Heart left ventricle (tissue), 16 donors: ENCODE measurements around the gene KCTD15. TPM values are rescaled to one million over a fixed set of nuclear protein-coding genes. Genes with fewer than 3 reads are reported as not detected.

Experiments
- ATAC-seq, 4 donors: fragments of 200-7000 bp; cut with Tn5 transposase; one replicate each; pipeline ENCODE4 v1.9.1; 2020 to 2022; ENCODE audit warnings: moderate library complexity in 4 of 4, mild to moderate bottlenecking in 3 of 4, moderate number of reproducible peaks in 1 of 4
- DNase-seq, 5 donors: peaks; one replicate each; pipeline ENCODE4 v3.0.0-alpha.2; 2020
- H3K27ac ChIP-seq, 12 donors: fragments of 200-600 bp; sonication (generic) in 4 of 12; one replicate each; pipeline versions ENCODE4 v1.5.0 to v1.8.0; 2016 to 2022; ENCODE audit warnings: mild to moderate bottlenecking in 2 of 12
- H3K27me3 ChIP-seq, 9 donors: fragments of 200-600 bp; sonication (generic) in 2 of 9; one replicate each; pipeline versions ENCODE4 v1.5.1 to v1.8.0; 2016 to 2022; ENCODE audit warnings: mild to moderate bottlenecking in 3 of 9
- H3K36me3 ChIP-seq, 9 donors: fragments of 200-600 bp; sonication (generic) in 2 of 9; one replicate each; pipeline versions ENCODE4 v1.5.0 to v1.8.0; 2018 to 2022; ENCODE audit warnings: mild to moderate bottlenecking in 2 of 9
- H3K4me1 ChIP-seq, 12 donors: fragments of 200-600 bp; sonication (generic) in 4 of 12; one replicate each; pipeline versions ENCODE4 v1.5.0 to v1.8.0; 2016 to 2022; ENCODE audit warnings: mild to moderate bottlenecking in 3 of 12
- H3K4me3 ChIP-seq, 12 donors: fragments of 200-600 bp; sonication (generic) in 4 of 12; one replicate each; pipeline versions ENCODE4 v1.5.0 to v1.8.0; 2017 to 2022; ENCODE audit warnings: mild to moderate bottlenecking in 9 of 12, moderate library complexity in 4 of 12
- H3K9me3 ChIP-seq, 12 donors: fragments of 200-600 bp; sonication (generic) in 4 of 12; one replicate each; pipeline versions ENCODE4 v1.5.0 to v1.8.0; 2016 to 2022; ENCODE audit warnings: mild to moderate bottlenecking in 1 of 12
- POLR2A ChIP-seq, 2 donors: fragments of 450-650 bp; IDR thresholded peaks; one replicate each; pipeline ENCODE4 v1.6.1; 2017; ENCODE audit warnings: antibody characterized with exemption in 2 of 2, mild to moderate bottlenecking in 2 of 2, moderate library complexity in 2 of 2
- WGBS, 4 donors: extraction: QIAGEN DNeasy Blood & Tissue Kit in 2 of 4; methylation state at CpG; one replicate each; pipeline versions ENCODE4 v1.1.5 to v1.1.7; 2013 to 2018; 5-methylcytosine and 5-hydroxymethylcytosine counted together
- intact Hi-C, 10 donors: fragments of 100-400 bp; cut with DNase I; formaldehyde crosslinking; loops; one replicate each; pipeline versions ENCODE4 v1.11.1 to v1.14.2; 2022
- polyA plus RNA-seq, 2 donors: library from polyadenylated mRNA; stranded (reverse); fragments of 200-250 nt; gene quantifications; one replicate each; pipeline ENCODE4 v1.2.3, GENCODE V29; 2013
- total RNA-seq, 9 donors: library from RNA; depleted of rRNA in 2 of 9; stranded (reverse); fragments of >200 nt in 2 of 9; fragmentation: NEBNext Ultra II Directional in 3 of 9; extraction: Animal tissue kit (Norgen Biotek cat#: 25700) in 3 of 9; gene quantifications; one replicate each; pipeline versions ENCODE4 v1.1.0 to v1.2.4, GENCODE V29; 2016 to 2023
- TF ChIP-seq, protein P1 (sequence below), 12 donors: fragments of 200-600 bp; sonication (generic) in 4 of 12; IDR thresholded peaks; one replicate each; pipeline versions ENCODE4 v1.5.0 to v1.8.0; 2018 to 2022; ENCODE audit warnings: antibody characterized with exemption in 12 of 12, mild to moderate bottlenecking in 5 of 12
- donor health status: ischemic (EF 13 %, LVEDD 7.1; RV severe dilation, severe dysfunction).
- donor health status: healthy with polysubstance abuse.
- donor health status: DM: no; HTN: yes; CAD: no.
- donor health status: DM: no; HTN: no; CAD: no.
- donor health status: ischemic (EF 25% LVEDD 6.9; RV normal size, moderate dysfunction).
- donor health status: ischemic (EF 25% LVEDD 5.7; RV mildly dilated, moderate dysfunction).
- donor health status: healthy.
- donor health status: DM: yes; HTN: yes; CAD: no.
- donor health status: ischemic (EF 35%, LVEDD 5.7; RV mildly dilated, moderate dysfunction).
- donor health status: nonischemic (EF 11% LVEDD 7.7; RV severe dilation, severe dysfunction).
- donor health status: DM: yes; HTN: yes; CAD: no.
- donor health status: PGD.
- donor health status: ischemic (EF 29% LVEDD 5.4; RV normal size, mild dysfunction).
- donor health status: nonischemic (EF 23%, LVEDD 6.1; RV moderate dilation, normal function).

Gene KCTD15
- total and polyA plus RNA-seq, 11 donors: 5.4 to 36.9 (median 9.8) TPM

GRCh38 chr19:33749016-33749415 lies 47.7 kb upstream of the KCTD15 start:
- Histone ChIP-seq H3K4me1 (no peaks in the 10 kb centered on the region), H3K27ac (no peak overlapping the region), H3K27me3 (peaks cover 0 to 44% (median 0%) of the 10 kb centered on the region in 9 donors), H3K9me3 (no peaks in the 10 kb centered on the region), H3K36me3 (no peaks in the 10 kb centered on the region), H3K4me3 (no peak overlapping the region)
- 62 to 80% (median 70%) methylated on average over 3 of the region's 3 CpGs for WGBS, 4 donors
- ATAC-seq: no peak
- no peak for TF ChIP-seq POLR2A (IDR thresholded peaks at IDR 0.05)
- TF ChIP-seq, protein P1, sequence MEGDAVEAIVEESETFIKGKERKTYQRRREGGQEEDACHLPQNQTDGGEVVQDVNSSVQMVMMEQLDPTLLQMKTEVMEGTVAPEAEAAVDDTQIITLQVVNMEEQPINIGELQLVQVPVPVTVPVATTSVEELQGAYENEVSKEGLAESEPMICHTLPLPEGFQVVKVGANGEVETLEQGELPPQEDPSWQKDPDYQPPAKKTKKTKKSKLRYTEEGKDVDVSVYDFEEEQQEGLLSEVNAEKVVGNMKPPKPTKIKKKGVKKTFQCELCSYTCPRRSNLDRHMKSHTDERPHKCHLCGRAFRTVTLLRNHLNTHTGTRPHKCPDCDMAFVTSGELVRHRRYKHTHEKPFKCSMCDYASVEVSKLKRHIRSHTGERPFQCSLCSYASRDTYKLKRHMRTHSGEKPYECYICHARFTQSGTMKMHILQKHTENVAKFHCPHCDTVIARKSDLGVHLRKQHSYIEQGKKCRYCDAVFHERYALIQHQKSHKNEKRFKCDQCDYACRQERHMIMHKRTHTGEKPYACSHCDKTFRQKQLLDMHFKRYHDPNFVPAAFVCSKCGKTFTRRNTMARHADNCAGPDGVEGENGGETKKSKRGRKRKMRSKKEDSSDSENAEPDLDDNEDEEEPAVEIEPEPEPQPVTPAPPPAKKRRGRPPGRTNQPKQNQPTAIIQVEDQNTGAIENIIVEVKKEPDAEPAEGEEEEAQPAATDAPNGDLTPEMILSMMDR (IDR thresholded peaks at IDR 0.05): no peak
- DNase-seq: no peak
- intact Hi-C loops: no loop called here

DNA sequence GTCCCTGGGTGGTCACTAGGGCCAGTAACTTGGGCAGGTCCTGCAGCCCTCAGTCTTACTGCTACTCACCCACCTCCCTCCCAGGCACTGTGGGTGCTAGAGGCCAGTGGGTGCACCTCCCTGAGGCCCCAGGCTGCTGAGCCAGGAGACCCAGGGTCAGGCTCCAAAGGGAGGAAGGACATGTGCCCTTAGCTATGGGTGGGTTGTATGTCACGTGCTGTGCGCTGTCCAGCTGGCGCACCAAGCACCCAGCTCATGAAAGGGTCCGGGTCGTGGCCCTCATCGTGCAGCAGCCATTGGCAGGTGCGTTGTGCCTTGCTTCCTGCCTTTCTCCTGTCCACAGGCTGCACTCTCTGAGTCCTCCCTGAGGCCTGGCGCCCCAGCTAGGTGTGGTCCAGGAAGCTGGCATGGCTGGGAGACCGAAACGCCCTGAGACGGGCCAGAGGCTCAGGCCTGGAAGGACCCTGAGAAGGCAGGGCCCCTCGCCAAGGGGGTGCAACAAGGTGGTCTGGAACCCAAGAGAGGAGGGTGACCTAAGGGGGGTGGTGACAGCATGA lies 47.0 kb upstream of the KCTD15 start:
- ATAC-seq (no peak), DNase-seq (no peak)
- intact Hi-C loops: no loop called here
- Histone ChIP-seq H3K4me1 (no peaks in the 10 kb centered on the region), H3K27ac (no peak overlapping the region), H3K9me3 (no peaks in the 10 kb centered on the region), H3K36me3 (no peaks in the 10 kb centered on the region), H3K4me3 (no peak overlapping the region), H3K27me3 (peaks cover 0 to 48% (median 0%) of the 10 kb centered on the region in 9 donors)
- WGBS, 4 donors: 78 to 89% (median 83%) methylated on average over 6 to 12 of the region's 12 CpGs
- TF ChIP-seq, protein P1 (IDR thresholded peaks at IDR 0.05): no peak
- TF ChIP-seq POLR2A (IDR thresholded peaks at IDR 0.05): no peak

DNA sequence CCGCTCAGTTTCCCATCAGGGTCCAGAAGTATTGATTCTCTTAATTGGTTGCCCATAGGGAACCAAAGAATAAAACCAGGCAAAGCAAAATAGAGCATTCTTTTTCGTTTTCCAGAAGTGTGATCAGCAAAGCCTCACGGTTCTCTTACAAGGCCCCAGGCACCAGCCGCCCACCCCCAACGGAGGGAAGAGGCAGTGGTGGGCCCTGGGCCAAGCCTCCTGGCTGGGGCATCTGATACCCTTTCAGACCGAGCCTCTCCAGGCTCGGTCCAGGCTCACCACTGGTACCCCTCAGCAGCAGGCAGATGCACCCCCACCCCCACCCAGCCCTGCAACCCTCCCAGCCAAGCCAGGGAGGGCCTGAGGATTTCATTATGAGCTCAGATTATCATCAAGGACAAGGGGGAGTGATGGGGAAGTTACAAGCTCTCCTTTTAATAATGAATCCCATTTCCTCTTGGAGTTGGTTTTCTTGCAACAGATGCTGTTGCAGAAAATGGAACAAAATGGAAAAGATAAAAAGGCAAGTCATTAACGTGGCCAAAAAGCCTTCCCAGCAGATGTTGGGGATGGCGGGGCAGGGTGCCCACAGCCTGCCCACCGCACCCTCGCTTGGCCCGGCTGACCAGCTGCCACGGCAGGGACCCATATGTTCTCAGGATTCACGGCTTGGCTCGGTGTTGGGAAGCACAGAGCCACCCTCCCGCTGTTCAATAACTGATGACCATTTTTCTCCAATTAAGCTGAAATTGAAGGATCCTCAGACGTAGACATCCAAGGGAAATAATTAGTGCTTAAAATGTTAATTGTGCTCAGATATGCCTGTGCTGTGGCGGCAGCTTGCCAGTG lies 45.9 kb upstream of the KCTD15 start:
- intact Hi-C loops: no loop called here
- TF ChIP-seq POLR2A (IDR thresholded peaks at IDR 0.05): no peak
- TF ChIP-seq, protein P1 (IDR thresholded peaks at IDR 0.05): no peak
- no peaks in the 10 kb centered on the region for H3K4me1 ChIP-seq
- no peak for DNase-seq
- H3K27ac ChIP-seq: no peak overlapping the region
- no peak for ATAC-seq
- 70 to 75% (median 73%) methylated on average over 18 of the region's 18 CpGs for WGBS, 4 donors
- H3K4me3 ChIP-seq: no peak overlapping the region
- H3K27me3 ChIP-seq: peaks cover 0 to 38% (median 0%) of the 10 kb centered on the region in 9 donors
- H3K36me3 ChIP-seq: no peaks in the 10 kb centered on the region
- no peaks in the 10 kb centered on the region for H3K9me3 ChIP-seq

GRCh38 chr19:33751436-33751770 lies 45.3 kb upstream of the KCTD15 start:
- TF ChIP-seq POLR2A (IDR thresholded peaks at IDR 0.05): no peak
- TF ChIP-seq, protein P1 (IDR thresholded peaks at IDR 0.05): no peak
- Histone ChIP-seq H3K9me3 (no peaks in the 10 kb centered on the region), H3K36me3 (no peaks in the 10 kb centered on the region), H3K27ac (no peak overlapping the region), H3K27me3 (peaks cover 0 to 32% (median 0%) of the 10 kb centered on the region in 9 donors), H3K4me1 (no peaks in the 10 kb centered on the region), H3K4me3 (no peak overlapping the region)
- intact Hi-C loops: no loop called here
- DNase-seq: no peak
- no peak for ATAC-seq
- 53 to 77% (median 73%) methylated on average over 3 to 5 of the region's 5 CpGs for WGBS, 4 donors
